H54 (cell line): ENCODE data around the gene HES5.
A peak's percentile ranks its signal among the peaks of the same experiment; 100 is the strongest.

Experiments
- DNase-seq: peaks from one replicate; pipeline ENCODE4 v3.0.0; 2011; ENCODE audit warnings: low spot score, mixed read lengths; ENCODE audit not compliant: insufficient read length
- FAIRE-seq: peaks from 3 replicates; lab custom pipeline; 2011; peaks lifted over from hg19 to GRCh38; lab: Jason Lieb, UNC
- POLR2A ChIP-seq: IDR thresholded peaks from 2 replicates; pipeline ENCODE4 v1.6.1; 2011; ENCODE audit warnings: low read depth, mild to moderate bottlenecking, low read length

HES5 gene

GRCh38 chr1:2537784-2538115, 7.7 kb upstream of the HES5 start:
- TF ChIP-seq POLR2A = no peak
- no peak for FAIRE-seq
- DNase-seq = no peak

- FAIRE-seq (no peak), DNase-seq (no peak)
- TF ChIP-seq POLR2A = no peak
Observed at GRCh38 chr1:2535981-2536380, 5.9 kb upstream of the HES5 start.

- DNase-seq (no peak), FAIRE-seq (no peak)
- no peak for TF ChIP-seq POLR2A
Observed at GRCh38 chr1:2535455-2535854, 5.4 kb upstream of the HES5 start.

- TF ChIP-seq POLR2A = no peak
- FAIRE-seq = no peak
- peak; percentile 64 for DNase-seq
Observed at GRCh38 chr1:2534687-2535441, 4.8 kb upstream of the HES5 start.

DNA sequence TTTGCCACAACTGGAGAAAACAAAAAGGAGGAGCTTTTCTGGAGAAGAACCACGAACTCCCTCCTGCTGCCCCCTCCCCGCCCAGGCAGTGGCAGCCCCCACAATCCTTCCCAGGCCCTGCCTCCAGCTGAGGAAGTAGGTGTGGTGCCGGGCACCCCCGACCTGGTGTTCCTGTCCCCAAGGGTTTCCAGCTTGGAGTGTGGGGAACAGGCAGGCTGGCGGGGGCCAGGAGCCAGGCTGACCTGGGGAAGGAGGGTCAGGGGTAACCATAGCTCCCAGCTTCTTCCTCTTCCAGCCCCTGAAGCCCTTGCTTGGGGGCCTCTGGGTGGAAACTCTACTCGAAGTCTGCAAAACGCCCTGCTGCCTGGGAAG, 4.2 kb upstream of the HES5 start:
- TF ChIP-seq POLR2A = no peak
- DNase-seq = no peak
- FAIRE-seq = no peak

DNA sequence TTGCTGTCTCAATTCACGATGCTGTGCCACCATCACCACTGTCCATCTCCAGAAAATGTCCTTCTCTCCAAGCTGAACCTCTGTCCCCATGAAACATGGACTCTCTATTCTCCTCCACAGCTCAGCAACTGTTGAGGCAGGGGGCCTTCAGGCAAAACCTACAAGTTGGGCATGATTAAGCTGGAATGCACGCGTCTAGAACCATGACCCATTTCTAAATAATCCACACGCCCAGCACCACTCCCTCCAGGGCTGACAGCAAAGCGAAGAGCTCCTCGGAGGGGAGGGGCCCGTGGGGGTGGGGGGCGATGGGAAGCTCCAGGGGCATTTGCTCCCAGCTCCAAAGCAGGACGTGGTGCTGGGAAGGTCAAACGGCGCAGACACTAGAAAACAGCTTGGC, 3.3 kb upstream of the HES5 start:
- DNase-seq (no peak), FAIRE-seq (no peak)
- no peak for TF ChIP-seq POLR2A

DNA sequence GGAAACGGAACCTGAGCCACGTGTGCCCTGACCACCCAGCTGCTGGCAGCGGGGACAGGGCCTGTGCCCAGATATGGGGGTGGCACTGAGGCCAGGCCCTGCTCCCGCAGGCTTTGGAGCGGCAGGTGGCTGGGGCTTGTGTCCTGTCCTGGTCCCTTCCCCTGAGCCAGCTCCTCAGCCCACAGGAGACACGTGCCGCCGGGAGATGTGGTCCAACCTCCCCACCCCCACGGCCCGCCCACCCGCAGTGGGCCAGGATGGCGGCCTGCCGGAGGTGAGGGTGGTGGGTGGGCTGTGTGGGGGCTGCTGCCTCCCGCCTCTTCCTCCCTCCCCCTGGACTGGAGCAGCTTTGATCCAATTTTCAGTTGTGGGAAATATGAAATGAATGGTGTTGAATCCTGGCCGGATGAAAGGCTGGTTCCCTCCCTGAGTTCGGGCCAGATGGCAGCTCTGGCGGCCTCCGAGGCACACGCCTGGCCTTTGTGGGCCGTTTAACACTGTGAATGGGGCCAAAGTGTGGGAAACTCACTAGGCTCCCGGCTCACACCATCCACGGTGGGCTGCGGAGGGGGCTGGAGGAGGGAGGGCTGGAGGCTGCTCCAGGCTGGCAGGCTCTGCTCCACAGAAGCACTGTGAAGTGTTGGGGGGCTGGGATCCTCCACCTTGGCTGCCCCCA, 2.6 kb upstream of the HES5 start:
- no peak for DNase-seq
- TF ChIP-seq POLR2A = no peak
- FAIRE-seq = no peak

GRCh38 chr1:2530513-2531361, 674 bp upstream of the HES5 start:
- TF ChIP-seq POLR2A = no peak
- FAIRE-seq (no peak), DNase-seq (peak; percentile 50)

GRCh38 chr1:2528966-2529783, 888 bp downstream of the HES5 start:
- DNase-seq = no peak
- no peak for FAIRE-seq

GRCh38 chr1:2528611-2528965, 1.5 kb downstream of the HES5 start:
- TF ChIP-seq POLR2A = no peak
- DNase-seq (no peak), FAIRE-seq (no peak)

More at GRCh38 chr1:2528966-2529783, 888 bp downstream of the HES5 start:
- TF ChIP-seq POLR2A = no peak

- no peak for TF ChIP-seq POLR2A
- no peak for DNase-seq
- FAIRE-seq = no peak
Observed at GRCh38 chr1:2528016-2528415, 2.0 kb downstream of the HES5 start.

DNA sequence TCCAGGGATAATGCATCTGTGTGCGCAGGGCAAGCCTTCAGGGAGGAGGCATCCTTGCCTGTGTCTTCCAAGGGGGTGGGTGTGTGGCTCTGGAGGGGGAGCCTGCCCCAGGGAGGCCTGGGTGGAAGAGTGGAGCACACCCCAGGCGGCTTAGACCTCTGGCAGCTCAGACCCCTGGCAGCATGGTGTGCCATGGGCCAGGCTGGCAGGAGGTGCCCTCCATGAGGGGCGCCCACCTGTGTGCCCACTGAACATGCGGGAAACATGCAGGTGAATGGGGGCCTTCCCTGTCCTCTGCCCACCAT, 2.6 kb downstream of the HES5 start:
- DNase-seq = no peak
- TF ChIP-seq POLR2A = no peak
- FAIRE-seq = no peak

DNA sequence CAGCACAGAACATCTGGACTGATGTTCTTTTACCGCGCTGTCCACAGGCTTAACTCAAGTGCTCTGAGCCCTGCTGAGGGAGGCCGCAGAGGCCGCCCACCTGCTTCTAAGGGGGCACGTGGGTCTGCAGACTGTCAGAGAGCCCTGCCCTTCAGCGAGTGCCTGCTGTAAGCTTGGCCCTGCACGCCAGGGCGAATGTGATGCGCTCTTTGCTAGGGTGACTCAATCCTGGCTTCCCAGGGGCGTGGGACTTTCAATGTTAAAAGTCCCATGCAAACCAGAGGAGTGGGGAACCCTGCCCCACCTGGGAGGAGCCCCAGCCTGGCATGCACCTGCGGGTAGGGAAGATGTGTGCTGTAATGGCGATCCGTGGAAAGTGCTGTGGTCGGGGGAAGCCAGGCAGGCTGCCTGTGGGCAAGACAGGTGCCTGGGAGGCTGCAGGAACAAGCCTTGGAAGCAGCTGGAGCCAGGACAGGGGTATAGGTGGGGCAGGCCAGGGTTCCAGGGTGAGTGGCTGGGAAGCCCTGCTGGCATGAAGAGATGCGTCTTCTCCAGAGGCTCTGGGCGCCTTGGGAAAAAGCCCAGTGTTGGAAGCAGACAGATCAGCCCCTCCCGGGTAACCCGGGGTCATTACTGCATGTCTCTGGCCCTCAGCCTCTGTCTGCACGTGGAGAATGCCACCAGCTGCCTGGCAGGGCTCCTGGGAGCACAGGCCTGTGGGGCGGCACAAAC, 3.1 kb downstream of the HES5 start:
- DNase-seq (peak; percentile 80), FAIRE-seq (no peak)
- no peak for TF ChIP-seq POLR2A
